Measurements from ENCODE around the gene ADD3.
A peak's percentile ranks its signal among the peaks of the same experiment; 100 is the strongest.

ADD3 gene

DNA sequence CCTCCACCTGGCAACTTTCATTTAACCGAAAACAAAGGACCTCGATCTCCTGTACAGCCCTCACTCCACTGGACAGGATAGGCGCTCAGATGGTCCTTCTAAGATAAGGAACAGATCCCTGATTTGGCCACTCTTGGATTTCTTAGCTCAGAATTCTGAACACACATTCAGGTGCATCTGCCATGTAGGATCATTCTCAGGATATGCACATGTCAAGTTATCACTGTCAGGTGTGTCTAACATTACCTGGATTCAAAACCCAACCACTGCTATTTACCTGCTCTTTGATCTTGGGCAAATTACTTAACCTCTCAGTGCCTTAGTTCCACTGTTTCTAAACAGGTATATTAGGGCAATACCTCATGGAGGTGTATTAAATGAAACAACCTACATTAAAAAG is 12.2 kb upstream of the ADD3 start:
- no peaks in the 10 kb centered on the region for H3K9me2 ChIP-seq (replicated peaks; ENCODE audit: low read depth, low read length)
- no peaks in the 10 kb centered on the region for H3K27me3 ChIP-seq (ENCODE audit: insufficient read depth, low read length, poor library complexity, severe bottlenecking)
- no peak overlapping the region for H3K4me3 ChIP-seq (ENCODE audit: low read length, poor library complexity, severe bottlenecking)
- H3K4me1 ChIP-seq (ENCODE audit: insufficient read depth, low read length, poor library complexity, severe bottlenecking) = peaks cover 9% of the 10 kb centered on the region
- H3K9ac ChIP-seq (ENCODE audit: low read depth, low read length, poor library complexity, severe bottlenecking) = no peak overlapping the region
- H3K36me3 ChIP-seq (ENCODE audit: insufficient read depth, low read length) = no peaks in the 10 kb centered on the region
- no peak overlapping the region for H3K4me2 ChIP-seq (ENCODE audit: low read depth, low read length, poor library complexity, severe bottlenecking)
- no peaks in the 10 kb centered on the region for H3K9me3 ChIP-seq (ENCODE audit: insufficient read depth, low read depth, low read length)
- H3K79me2 ChIP-seq (ENCODE audit: insufficient read depth, low read length) = no peaks in the 10 kb centered on the region
- H4K20me1 ChIP-seq (ENCODE audit: insufficient read depth, low read length, poor library complexity, severe bottlenecking) = no peaks in the 10 kb centered on the region
- no peak for TF ChIP-seq EZH2phosphoT487 (IDR thresholded peaks at IDR 0.05; ENCODE audit: borderline replicate concordance)
- TF ChIP-seq, protein P1, sequence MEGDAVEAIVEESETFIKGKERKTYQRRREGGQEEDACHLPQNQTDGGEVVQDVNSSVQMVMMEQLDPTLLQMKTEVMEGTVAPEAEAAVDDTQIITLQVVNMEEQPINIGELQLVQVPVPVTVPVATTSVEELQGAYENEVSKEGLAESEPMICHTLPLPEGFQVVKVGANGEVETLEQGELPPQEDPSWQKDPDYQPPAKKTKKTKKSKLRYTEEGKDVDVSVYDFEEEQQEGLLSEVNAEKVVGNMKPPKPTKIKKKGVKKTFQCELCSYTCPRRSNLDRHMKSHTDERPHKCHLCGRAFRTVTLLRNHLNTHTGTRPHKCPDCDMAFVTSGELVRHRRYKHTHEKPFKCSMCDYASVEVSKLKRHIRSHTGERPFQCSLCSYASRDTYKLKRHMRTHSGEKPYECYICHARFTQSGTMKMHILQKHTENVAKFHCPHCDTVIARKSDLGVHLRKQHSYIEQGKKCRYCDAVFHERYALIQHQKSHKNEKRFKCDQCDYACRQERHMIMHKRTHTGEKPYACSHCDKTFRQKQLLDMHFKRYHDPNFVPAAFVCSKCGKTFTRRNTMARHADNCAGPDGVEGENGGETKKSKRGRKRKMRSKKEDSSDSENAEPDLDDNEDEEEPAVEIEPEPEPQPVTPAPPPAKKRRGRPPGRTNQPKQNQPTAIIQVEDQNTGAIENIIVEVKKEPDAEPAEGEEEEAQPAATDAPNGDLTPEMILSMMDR (conservative IDR thresholded peaks at IDR 0.05; ENCODE audit: low read length) = no peak
- H2AFZ ChIP-seq (ENCODE audit: low read length) = no peak overlapping the region
- H3F3A ChIP-seq (ENCODE audit: low read depth) = no peaks in the 10 kb centered on the region

DNA sequence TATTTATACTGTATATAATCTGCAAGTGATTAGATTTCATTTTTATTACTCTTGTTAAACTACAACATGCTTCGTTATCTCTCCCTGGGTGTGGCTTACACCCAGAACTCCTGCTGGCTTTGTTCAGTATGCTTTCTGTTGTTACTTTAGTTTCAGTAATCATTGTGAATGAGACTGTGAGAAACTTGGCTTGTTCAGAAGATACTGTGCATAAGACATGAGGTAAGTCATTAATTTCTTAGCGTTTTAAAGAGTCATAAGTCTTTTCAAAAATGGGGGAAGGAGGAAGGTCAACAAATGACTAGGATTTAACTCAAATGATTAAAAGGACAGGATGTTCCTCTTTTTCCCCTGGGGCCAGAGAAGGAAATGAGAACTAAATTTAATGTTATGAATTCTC is 11.6 kb upstream of the ADD3 start:
- Histone ChIP-seq H3K36me3 (ENCODE audit: insufficient read depth, low read length) (no peaks in the 10 kb centered on the region), H3K79me2 (ENCODE audit: insufficient read depth, low read length) (no peaks in the 10 kb centered on the region), H3K4me3 (ENCODE audit: low read length, poor library complexity, severe bottlenecking) (no peak overlapping the region), H3K9me2 (replicated peaks; ENCODE audit: low read depth, low read length) (no peaks in the 10 kb centered on the region), H3F3A (ENCODE audit: low read depth) (no peaks in the 10 kb centered on the region), H3K27me3 (ENCODE audit: insufficient read depth, low read length, poor library complexity, severe bottlenecking) (no peaks in the 10 kb centered on the region), H4K20me1 (ENCODE audit: insufficient read depth, low read length, poor library complexity, severe bottlenecking) (no peaks in the 10 kb centered on the region), H3K4me2 (ENCODE audit: low read depth, low read length, poor library complexity, severe bottlenecking) (peak overlapping the region; percentile 20), H2AFZ (ENCODE audit: low read length) (peak overlapping the region; percentile 2; the same call in 1 of the 2 replicates), H3K9ac (ENCODE audit: low read depth, low read length, poor library complexity, severe bottlenecking) (no peak overlapping the region), H3K9me3 (ENCODE audit: insufficient read depth, low read depth, low read length) (no peaks in the 10 kb centered on the region), H3K4me1 (ENCODE audit: insufficient read depth, low read length, poor library complexity, severe bottlenecking) (peaks cover 9% of the 10 kb centered on the region)
- TF ChIP-seq, protein P1 (conservative IDR thresholded peaks at IDR 0.05; ENCODE audit: low read length) = no peak
- TF ChIP-seq EZH2phosphoT487 (IDR thresholded peaks at IDR 0.05; ENCODE audit: borderline replicate concordance) = no peak

DNA sequence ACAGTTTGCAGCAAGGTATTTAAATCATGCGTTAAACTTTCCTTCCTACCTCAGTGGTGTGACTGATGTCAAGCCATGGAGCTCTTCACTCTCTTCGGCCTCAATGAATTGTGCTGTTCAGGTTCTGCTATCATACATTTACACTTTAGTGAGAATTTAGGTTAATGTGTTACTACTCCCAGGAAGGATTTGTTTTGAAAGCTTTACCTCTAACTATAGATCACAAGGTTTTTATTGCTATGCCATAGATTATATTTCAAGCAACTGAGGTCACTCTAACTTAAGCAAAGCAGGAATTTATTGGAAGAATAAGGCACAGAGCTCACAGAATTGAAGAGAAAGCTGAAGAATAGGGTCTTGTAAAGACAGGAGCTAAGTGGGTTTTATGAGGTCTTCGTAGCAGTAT is 11.0 kb upstream of the ADD3 start:
- Histone ChIP-seq H2AFZ (ENCODE audit: low read length) (peak overlapping the region; percentile 2; the same call in 1 of the 2 replicates), H3K4me1 (ENCODE audit: insufficient read depth, low read length, poor library complexity, severe bottlenecking) (peaks cover 9% of the 10 kb centered on the region), H3F3A (ENCODE audit: low read depth) (no peaks in the 10 kb centered on the region), H3K9ac (ENCODE audit: low read depth, low read length, poor library complexity, severe bottlenecking) (no peak overlapping the region), H3K27me3 (ENCODE audit: insufficient read depth, low read length, poor library complexity, severe bottlenecking) (no peaks in the 10 kb centered on the region), H3K4me2 (ENCODE audit: low read depth, low read length, poor library complexity, severe bottlenecking) (peak overlapping the region; percentile 20), H3K79me2 (ENCODE audit: insufficient read depth, low read length) (no peaks in the 10 kb centered on the region), H3K36me3 (ENCODE audit: insufficient read depth, low read length) (no peaks in the 10 kb centered on the region), H4K20me1 (ENCODE audit: insufficient read depth, low read length, poor library complexity, severe bottlenecking) (no peaks in the 10 kb centered on the region), H3K9me2 (replicated peaks; ENCODE audit: low read depth, low read length) (no peaks in the 10 kb centered on the region), H3K9me3 (ENCODE audit: insufficient read depth, low read depth, low read length) (no peaks in the 10 kb centered on the region), H3K4me3 (ENCODE audit: low read length, poor library complexity, severe bottlenecking) (no peak overlapping the region)
- TF ChIP-seq EZH2phosphoT487 (IDR thresholded peaks at IDR 0.05; ENCODE audit: borderline replicate concordance) = no peak
- TF ChIP-seq, protein P1 (conservative IDR thresholded peaks at IDR 0.05; ENCODE audit: low read length) = no peak
